HEK293 (cell line): Measurements from ENCODE around the gene IFNLR1.

Experiments used
- CTCF ChIA-PET: fragments of 350-600 bp; formaldehyde crosslinking; extraction: SDS; loops from one replicate; lab custom pipeline; 2021; ENCODE audit warnings: antibody characterized with exemption; lab: Yijun Ruan, JAX
- POLR2A ChIA-PET: fragments of 300-600 bp; formaldehyde crosslinking; extraction: SDS; loops from one replicate; lab custom pipeline; 2020; ENCODE audit warnings: antibody characterized with exemption, inconsistent platforms; lab: Yijun Ruan, JAX
- H3K27ac ChIP-seq: fragments of 200-500 bp; sonication (Bioruptor generic); 2 replicates; pipeline ENCODE4 v1.5.1; 2014; ENCODE audit warnings: low read depth, low read length, control low read depth, inconsistent platforms; ENCODE audit errors: extremely low read depth
- H3K36me3 ChIP-seq, 2 experiments: fragments of 200-500 bp in 1 of 2; sonication (Bioruptor generic) in 1 of 2; 1 replicate in 1 of 2; 2 replicates in 1 of 2; pipeline ENCODE4 v1.5.1; 2014 to 2017; ENCODE audit warnings: inconsistent platforms in 2 of 2, low read length in 2 of 2; ENCODE audit not compliant: control insufficient read depth in 2 of 2, insufficient read depth in 1 of 2
- H3K4me1 ChIP-seq: fragments of 200-500 bp; sonication (Bioruptor generic); 2 replicates; pipeline ENCODE4 v1.5.1; 2014; ENCODE audit warnings: mild to moderate bottlenecking, low read length, inconsistent platforms; ENCODE audit not compliant: control insufficient read depth, insufficient read depth
- H3K4me3 ChIP-seq: 2 replicates; pipeline ENCODE4 v1.5.1; 2011; ENCODE audit warnings: low read depth, mild to moderate bottlenecking, control low read depth, low read length, moderate library complexity
- H3K9me3 ChIP-seq: fragments of 200-500 bp; sonication (Bioruptor generic); 2 replicates; pipeline ENCODE4 v1.5.1; 2014; ENCODE audit warnings: low read depth, low read length, inconsistent platforms; ENCODE audit not compliant: control insufficient read depth, insufficient read depth
- GLIS2 ChIP-seq: fragments of 450-650 bp; formaldehyde crosslinking; IDR thresholded peaks from 2 replicates; pipeline ENCODE4 v1.5.1; 2016; ENCODE audit warnings: missing biosample characterization, missing genetic modification characterization
- HOXC10 ChIP-seq: sonication (generic); formaldehyde crosslinking; IDR thresholded peaks from 2 replicates; pipeline ENCODE4 v1.8.1; 2023; ENCODE audit warnings: mild to moderate bottlenecking, missing genetic modification reagents
- INSM2 ChIP-seq: fragments of 450-650 bp; formaldehyde crosslinking; IDR thresholded peaks from 2 replicates; pipeline ENCODE4 v1.5.1; 2016; ENCODE audit warnings: missing biosample characterization, missing genetic modification characterization
- KLF1 ChIP-seq: fragments of 450-650 bp; formaldehyde crosslinking; IDR thresholded peaks from 2 replicates; pipeline ENCODE4 v1.5.1; 2016; ENCODE audit warnings: missing biosample characterization, missing genetic modification characterization
- PRDM2 ChIP-seq: fragments of 450-650 bp; formaldehyde crosslinking; IDR thresholded peaks from 2 replicates; pipeline ENCODE4 v1.5.1; 2016; ENCODE audit warnings: missing biosample characterization, missing genetic modification characterization, borderline replicate concordance
- SCRT1 ChIP-seq: fragments of 450-650 bp; formaldehyde crosslinking; IDR thresholded peaks from 2 replicates; pipeline ENCODE4 v1.5.1; 2016; ENCODE audit warnings: missing biosample characterization, missing genetic modification characterization, borderline replicate concordance
- SCRT2 ChIP-seq: fragments of 450-650 bp; formaldehyde crosslinking; IDR thresholded peaks from 2 replicates; pipeline ENCODE4 v1.5.1; 2016; ENCODE audit warnings: missing biosample characterization, missing genetic modification characterization
- ZBTB20 ChIP-seq: fragments of 450-650 bp; formaldehyde crosslinking; IDR thresholded peaks from 2 replicates; pipeline ENCODE4 v1.5.1; 2016; ENCODE audit warnings: missing biosample characterization, missing genetic modification characterization
- ZFP3 ChIP-seq: fragments of 450-650 bp; formaldehyde crosslinking; IDR thresholded peaks from 2 replicates; pipeline ENCODE4 v1.5.1; 2016; ENCODE audit warnings: low read depth, missing biosample characterization, missing genetic modification characterization
- ZNF132 ChIP-seq: fragments of 450-650 bp; formaldehyde crosslinking; IDR thresholded peaks from 2 replicates; pipeline ENCODE4 v1.5.1; 2017; ENCODE audit warnings: missing biosample characterization, missing genetic modification characterization, borderline replicate concordance
- ZNF157 ChIP-seq: fragments of 450-650 bp; formaldehyde crosslinking; IDR thresholded peaks from 2 replicates; pipeline ENCODE4 v1.5.1; 2016; ENCODE audit warnings: missing biosample characterization, missing genetic modification characterization
- ZNF26 ChIP-seq: fragments of 450-650 bp; formaldehyde crosslinking; IDR thresholded peaks from 2 replicates; pipeline ENCODE4 v1.5.1; 2016; ENCODE audit warnings: missing biosample characterization, missing genetic modification characterization
- ZNF335 ChIP-seq: fragments of 450-650 bp; formaldehyde crosslinking; conservative IDR thresholded peaks from 2 replicates; pipeline ENCODE4 v1.5.1; 2016; ENCODE audit warnings: missing biosample characterization, missing genetic modification characterization
- ZNF354C ChIP-seq: fragments of 450-650 bp; formaldehyde crosslinking; IDR thresholded peaks from 2 replicates; pipeline ENCODE4 v1.5.1; 2016; ENCODE audit warnings: missing biosample characterization, missing genetic modification characterization, low read depth, borderline replicate concordance
- ZNF366 ChIP-seq: fragments of 450-650 bp; formaldehyde crosslinking; conservative IDR thresholded peaks from 2 replicates; pipeline ENCODE4 v1.5.1; 2016; ENCODE audit warnings: missing biosample characterization, missing genetic modification characterization
- ZNF48 ChIP-seq: fragments of 450-650 bp; formaldehyde crosslinking; IDR thresholded peaks from 2 replicates; pipeline ENCODE4 v1.5.1; 2016; ENCODE audit warnings: missing biosample characterization, missing genetic modification characterization
- ZNF514 ChIP-seq: fragments of 450-650 bp; formaldehyde crosslinking; IDR thresholded peaks from 2 replicates; pipeline ENCODE4 v1.5.1; 2016; ENCODE audit warnings: missing biosample characterization, missing genetic modification characterization
- ZNF555 ChIP-seq: fragments of 450-650 bp; formaldehyde crosslinking; conservative IDR thresholded peaks from 2 replicates; pipeline ENCODE4 v1.5.1; 2017; ENCODE audit warnings: missing biosample characterization, mild to moderate bottlenecking, missing genetic modification characterization, inconsistent platforms
- ZNF626 ChIP-seq: fragments of 450-650 bp; sonication (Bioruptor Pico); formaldehyde crosslinking; IDR thresholded peaks from 2 replicates; pipeline ENCODE4 v1.5.1; 2018; ENCODE audit warnings: missing biosample characterization, missing genetic modification characterization, inconsistent platforms
- ZNF660 ChIP-seq: fragments of 450-650 bp; IDR thresholded peaks from 2 replicates; pipeline ENCODE4 v1.5.1; 2018; ENCODE audit warnings: missing biosample characterization, mild to moderate bottlenecking, missing genetic modification characterization
- ZNF791 ChIP-seq: fragments of 450-650 bp; formaldehyde crosslinking; IDR thresholded peaks from 2 replicates; pipeline ENCODE4 v1.5.1; 2016; ENCODE audit warnings: missing biosample characterization, missing genetic modification characterization
- ZSCAN4 ChIP-seq: fragments of 450-650 bp; formaldehyde crosslinking; IDR thresholded peaks from 2 replicates; pipeline ENCODE4 v1.5.1; 2017; ENCODE audit warnings: missing biosample characterization, missing genetic modification characterization

Gene IFNLR1

GRCh38 chr1:24117722-24118409 is 69.2 kb downstream of the IFNLR1 start:
- Histone ChIP-seq H3K36me3 (no peaks in the 10 kb centered on the region), H3K4me3 (no peak overlapping the region), H3K4me1 (no peaks in the 10 kb centered on the region), H3K27ac (no peak overlapping the region), H3K9me3 (no peaks in the 10 kb centered on the region)
- POLR2A ChIA-PET: interaction anchor here (0.6 to 0.7 kb wide), 2 partner anchors 32 to 154 kb away, joined by 3 read pairs; no protein-coding TSS in a partner anchor
- CTCF ChIA-PET: interaction anchor here (0.6 to 1.0 kb wide), 6 partner anchors 32 to 312 kb away, joined by 3 to 6 read pairs (median 3); no protein-coding TSS in a partner anchor
- TF ChIP-seq ZNF626 (tag by site-specific recombination) (no peak), GLIS2 (tag by site-specific recombination) (peak; percentile 19; the same call in 1 of the 2 replicates), KLF1 (tag by site-specific recombination) (peak; percentile 49; the same call in 1 of the 2 replicates)

- Histone ChIP-seq H3K4me3 (no peak overlapping the region), H3K36me3 (no peaks in the 10 kb centered on the region), H3K27ac (no peak overlapping the region), H3K4me1 (no peaks in the 10 kb centered on the region), H3K9me3 (no peaks in the 10 kb centered on the region)
- TF ChIP-seq ZNF354C (tag by site-specific recombination) (no peak), ZBTB20 (tag by site-specific recombination) (peak; percentile 29; the same call in 1 of the 2 replicates), PRDM2 (no peak), ZNF791 (tag by site-specific recombination) (no peak), ZNF157 (no peak), ZSCAN4 (tag by site-specific recombination) (no peak), ZNF26 (tag by site-specific recombination) (no peak), ZNF366 (tag by site-specific recombination) (no peak), ZNF660 (tag by site-specific recombination) (no peak), HOXC10 (CRISPR knock-in tag) (no peak), ZNF335 (tag by site-specific recombination) (no peak), SCRT1 (tag by site-specific recombination) (peak; percentile 59; the same call in 1 of the 2 replicates), ZFP3 (tag by site-specific recombination) (no peak), SCRT2 (peak; percentile 28; the same call in 1 of the 2 replicates), ZNF514 (tag by site-specific recombination) (no peak), INSM2 (tag by site-specific recombination) (no peak), ZNF555 (tag by site-specific recombination) (no peak), ZNF48 (tag by site-specific recombination) (no peak), ZNF132 (tag by site-specific recombination) (no peak)
- POLR2A ChIA-PET: no interaction called here
- CTCF ChIA-PET: interaction anchor here (0.6 to 0.8 kb wide), 3 partner anchors 26 to 312 kb away, joined by 3 read pairs; no protein-coding TSS in a partner anchor
Observed at GRCh38 chr1:24117132-24117531, 70.0 kb downstream of the IFNLR1 start.
